NCI-H2196 treated with DMSO at 0.1 percent for 48 hours (cell line): ENCODE measurements around the gene CPT1B.

ENCODE experiments used
- DNase-seq: peaks from one replicate; lab custom pipeline; 2025; ENCODE audit not compliant: unreplicated experiment; lab: John Stamatoyannopoulos, UW

Gene CPT1B

GRCh38 chr22:50586416-50586815 lies 8.2 kb upstream of the CPT1B start:
- DNase-seq = no peak

- DNase-seq = no peak
Measured at GRCh38 chr22:50585781-50586180, 7.6 kb upstream of the CPT1B start.

GRCh38 chr22:50585238-50585637 lies 7.0 kb upstream of the CPT1B start:
- no peak for DNase-seq

- DNase-seq = no peak
Measured at GRCh38 chr22:50584106-50585096, 6.2 kb upstream of the CPT1B start.

- no peak for DNase-seq
Measured at GRCh38 chr22:50583294-50583861, 5.2 kb upstream of the CPT1B start.

- peak; percentile 88 for DNase-seq
Measured at GRCh38 chr22:50582493-50583293, 4.5 kb upstream of the CPT1B start, which contains the start of gene CHKB. Gene CHKB, minus strand, starts transcription at chr22:50582849. Its CDS starts 68 bp downstream, at chr22:50582781.

- no peak for DNase-seq
Measured at GRCh38 chr22:50581950-50582492, 3.8 kb upstream of the CPT1B start.

GRCh38 chr22:50581031-50581949 lies 3.1 kb upstream of the CPT1B start:
- no peak for DNase-seq

- DNase-seq = no peak
Measured at GRCh38 chr22:50579752-50580151, 1.5 kb upstream of the CPT1B start.

- no peak for DNase-seq
Measured at GRCh38 chr22:50578776-50579310, 616 bp upstream of the CPT1B start.

- DNase-seq = no peak
Measured at GRCh38 chr22:50577697-50577986, 585 bp downstream of the CPT1B start.

GRCh38 chr22:50576806-50577696 lies 1.2 kb downstream of the CPT1B start:
- DNase-seq = no peak

GRCh38 chr22:50576070-50576469 lies 2.2 kb downstream of the CPT1B start:
- DNase-seq = no peak

GRCh38 chr22:50575426-50575941 lies 2.7 kb downstream of the CPT1B start:
- no peak for DNase-seq

GRCh38 chr22:50574383-50574755 lies 3.9 kb downstream of the CPT1B start:
- no peak for DNase-seq

GRCh38 chr22:50573491-50574382 lies 4.5 kb downstream of the CPT1B start:
- no peak for DNase-seq

GRCh38 chr22:50572965-50573364 lies 5.3 kb downstream of the CPT1B start:
- no peak for DNase-seq
